MM.1S (cell line): ENCODE data around the gene QTRT2.

Source experiments
- DNase-seq: peaks from one replicate; pipeline ENCODE4 v3.0.0-alpha.2; 2015
- H2AFZ ChIP-seq: fragments of 300-600 bp; sonication (generic); 2 replicates; pipeline ENCODE4 v1.6.0; 2016; ENCODE audit warnings: antibody characterized with exemption, low read length
- H3F3A ChIP-seq: fragments of 300-600 bp; sonication (generic); 2 replicates; pipeline ENCODE4 v1.6.1; 2016; ENCODE audit warnings: mild to moderate bottlenecking, antibody characterized with exemption, low read length, moderate library complexity, mixed read lengths; ENCODE audit not compliant: insufficient read depth
- H3K27ac ChIP-seq: fragments of 300-600 bp; sonication (generic); 2 replicates; pipeline ENCODE4 v1.5.1; 2016; ENCODE audit warnings: mild to moderate bottlenecking, low read length
- H3K27me3 ChIP-seq: fragments of 300-600 bp; sonication (generic); replicated peaks from 2 replicates; pipeline ENCODE4 v1.6.0; 2016; ENCODE audit warnings: low read length; ENCODE audit not compliant: insufficient read depth
- H3K36me3 ChIP-seq: fragments of 300-600 bp; sonication (generic); replicated peaks from 2 replicates; pipeline ENCODE4 v1.6.1; 2016; ENCODE audit warnings: mild to moderate bottlenecking, low read length, mixed read lengths; ENCODE audit not compliant: insufficient read depth
- H3K4me1 ChIP-seq: fragments of 300-600 bp; sonication (generic); 2 replicates; pipeline ENCODE4 v1.6.1; 2016; ENCODE audit warnings: low read length, mixed read lengths
- H3K4me2 ChIP-seq: fragments of 300-600 bp; sonication (generic); 2 replicates; pipeline ENCODE4 v1.6.0; 2016; ENCODE audit warnings: low read depth, low read length
- H3K4me3 ChIP-seq: fragments of 300-600 bp; sonication (generic); 2 replicates; pipeline ENCODE4 v1.5.1; 2016; ENCODE audit warnings: low read length, mixed read lengths
- H3K79me2 ChIP-seq: fragments of 300-600 bp; sonication (generic); 2 replicates; pipeline ENCODE4 v1.6.1; 2016; ENCODE audit warnings: mixed run types, low read length, mixed read lengths
- H3K9ac ChIP-seq: fragments of 300-600 bp; sonication (generic); 2 replicates; pipeline ENCODE4 v1.6.1; 2016; ENCODE audit warnings: low read length, mixed read lengths
- H3K9me2 ChIP-seq: fragments of 300-600 bp; sonication (generic); replicated peaks from 2 replicates; pipeline ENCODE4 v1.6.1; 2016; ENCODE audit warnings: mild to moderate bottlenecking, low read length, mixed read lengths; ENCODE audit not compliant: insufficient read depth
- H3K9me3 ChIP-seq: fragments of 300-600 bp; sonication (generic); replicated peaks from 2 replicates; pipeline ENCODE4 v1.6.1; 2016; ENCODE audit warnings: mild to moderate bottlenecking, low read length, mixed read lengths; ENCODE audit not compliant: insufficient read depth
- H4K20me1 ChIP-seq: fragments of 300-600 bp; sonication (generic); 2 replicates; pipeline ENCODE4 v1.6.1; 2016; ENCODE audit warnings: mild to moderate bottlenecking, low read length, moderate library complexity, mixed read lengths; ENCODE audit not compliant: insufficient read depth
- CTCF ChIP-seq: fragments of 300-600 bp; sonication (generic); IDR thresholded peaks from 2 replicates; pipeline ENCODE4 v1.5.1; 2016; ENCODE audit warnings: antibody characterized with exemption, low read length, mixed read lengths
- EZH2 ChIP-seq: fragments of 300-600 bp; sonication (generic); optimal IDR thresholded peaks from 2 replicates; pipeline ENCODE3; 2017; ENCODE audit warnings: low read depth, mild to moderate bottlenecking, antibody characterized with exemption, low read length, mixed read lengths
- EZH2phosphoT487 ChIP-seq: fragments of 300-600 bp; sonication (generic); IDR thresholded peaks from 2 replicates; pipeline ENCODE4 v1.6.1; 2018; ENCODE audit warnings: antibody characterized with exemption, low read length

QTRT2 gene

GRCh38 chr3:114128826-114129225 lies 72.3 kb downstream of the QTRT2 start:
- Histone ChIP-seq H3K4me2 (no peak overlapping the region), H3K27me3 (no peaks in the 10 kb centered on the region), H3K4me1 (no peaks in the 10 kb centered on the region), H3K79me2 (no peaks in the 10 kb centered on the region), H3K9ac (no peak overlapping the region), H3K4me3 (no peak overlapping the region), H4K20me1 (no peaks in the 10 kb centered on the region), H3K9me2 (no peaks in the 10 kb centered on the region), H2AFZ (no peak overlapping the region), H3F3A (no peaks in the 10 kb centered on the region), H3K36me3 (no peaks in the 10 kb centered on the region), H3K9me3 (no peaks in the 10 kb centered on the region), H3K27ac (no peak overlapping the region)
- DNase-seq = no peak
- TF ChIP-seq EZH2phosphoT487 = no peak
- no peak for TF ChIP-seq CTCF
- TF ChIP-seq EZH2 = no peak

GRCh38 chr3:114132500-114132899 lies 76.0 kb downstream of the QTRT2 start:
- Histone ChIP-seq H3F3A (no peaks in the 10 kb centered on the region), H3K9me2 (no peaks in the 10 kb centered on the region), H3K79me2 (no peaks in the 10 kb centered on the region), H3K4me2 (no peak overlapping the region), H3K4me3 (no peak overlapping the region), H3K27ac (no peak overlapping the region), H4K20me1 (no peaks in the 10 kb centered on the region), H3K9ac (no peak overlapping the region), H3K4me1 (no peaks in the 10 kb centered on the region), H2AFZ (no peak overlapping the region), H3K27me3 (no peaks in the 10 kb centered on the region), H3K36me3 (no peaks in the 10 kb centered on the region), H3K9me3 (no peaks in the 10 kb centered on the region)
- TF ChIP-seq EZH2phosphoT487 = no peak
- no peak for TF ChIP-seq CTCF
- no peak for TF ChIP-seq EZH2
- DNase-seq = no peak

GRCh38 chr3:114133947-114134346 lies 77.4 kb downstream of the QTRT2 start:
- H3F3A ChIP-seq = no peaks in the 10 kb centered on the region
- no peaks in the 10 kb centered on the region for H3K36me3 ChIP-seq
- H4K20me1 ChIP-seq = no peaks in the 10 kb centered on the region
- no peaks in the 10 kb centered on the region for H3K4me1 ChIP-seq
- no peak for TF ChIP-seq EZH2
- TF ChIP-seq CTCF = no peak
- no peak overlapping the region for H2AFZ ChIP-seq
- H3K4me3 ChIP-seq = no peak overlapping the region
- no peak overlapping the region for H3K27ac ChIP-seq
- no peaks in the 10 kb centered on the region for H3K9me3 ChIP-seq
- no peak for DNase-seq
- H3K9ac ChIP-seq = no peak overlapping the region
- no peaks in the 10 kb centered on the region for H3K9me2 ChIP-seq
- no peaks in the 10 kb centered on the region for H3K79me2 ChIP-seq
- no peak overlapping the region for H3K4me2 ChIP-seq
- H3K27me3 ChIP-seq = no peaks in the 10 kb centered on the region
